ENCODE measurements around the gene SNRPA1. TPM values are rescaled to one million over a fixed set of nuclear protein-coding genes. Genes with fewer than 3 reads are reported as not detected.
A peak's percentile ranks its signal among the peaks of the same experiment; 100 is the strongest.

Gene SNRPA1
- total RNA-seq, 2 experiments from 2014 or later: 214 to 222 TPM

GRCh38 chr15:101276501-101277037 lies 18.5 kb downstream of the SNRPA1 start:
- H3K27ac ChIP-seq (ENCODE audit: low read depth in 1 of 2, low read length in 2 of 2): peak overlapping the region; percentile 56 to 58
- H3K9me3 Mint-ChIP-seq: no peaks in the 10 kb centered on the region
- TF ChIP-seq CTCF (IDR thresholded peaks at IDR 0.05): no peak
- H3K4me1 ChIP-seq (ENCODE audit: insufficient read depth, low read length): peaks cover 23% of the 10 kb centered on the region
- peaks cover 79% of the 10 kb centered on the region for H3K36me3 Mint-ChIP-seq (ENCODE audit: low read depth)
- CTCF ChIA-PET: interaction anchor here (0.7 to 1.0 kb wide), 2 partner anchors 9 to 12 kb away, joined by 3 read pairs; no protein-coding TSS in a partner anchor
- H3K27me3 Mint-ChIP-seq: no peaks in the 10 kb centered on the region
- H3K9me3 ChIP-seq (ENCODE audit: control insufficient read depth in 1 of 2, insufficient read depth in 1 of 2, low read length in 2 of 2): no peaks in the 10 kb centered on the region
- H3K4me1 Mint-ChIP-seq (ENCODE audit: low read depth): peaks cover 24% of the 10 kb centered on the region
- peak overlapping the region; percentile 97 for H3K4me3 Mint-ChIP-seq
- intact Hi-C loops (cut with DNase I, micrococcal nuclease): loop anchor here (1.0 to 10.0 kb wide), 7 partner anchors 18 to 932 kb away; partner anchors contain the start of genes ADAMTS17 (in 1 of the 2), ASB7 (in 1 of the 2), CHSY1 (in 1 of the 2) and LINS1 (in 1 of the 2)
- DNase-seq (peak in 3 of 14 experiments; percentile 32 to 52 (median 36)), ATAC-seq (ENCODE audit: poor library complexity) (peak; percentile 2)
- POLR2A ChIA-PET: no interaction called here
- H3K27me3 ChIP-seq (ENCODE audit: control insufficient read depth in 1 of 2, insufficient read depth in 2 of 2, low read length in 2 of 2): no peaks in the 10 kb centered on the region
- H3K27ac Mint-ChIP-seq: peak overlapping the region; percentile 95
- H3K4me3 ChIP-seq (ENCODE audit: low read length): peak overlapping the region; percentile 92
- H3K36me3 ChIP-seq (ENCODE audit: insufficient read depth, low read length): peaks cover 55% of the 10 kb centered on the region

GRCh38 chr15:101275018-101275417 lies 20.0 kb downstream of the SNRPA1 start:
- peak overlapping the region; percentile 73 for H3K4me3 Mint-ChIP-seq
- ATAC-seq (ENCODE audit: poor library complexity) (no peak), DNase-seq (no peak)
- peaks cover 78% of the 10 kb centered on the region for H3K36me3 Mint-ChIP-seq (ENCODE audit: low read depth)
- H3K9me3 Mint-ChIP-seq: no peaks in the 10 kb centered on the region
- no peaks in the 10 kb centered on the region for H3K27me3 ChIP-seq (ENCODE audit: control insufficient read depth in 1 of 2, insufficient read depth in 2 of 2, low read length in 2 of 2)
- ChIA-PET POLR2A (interaction anchor here (1.2 to 1.7 kb wide), 2 partner anchors 21 to 24 kb away, joined by 3 to 4 read pairs; no protein-coding TSS in a partner anchor), CTCF (interaction anchor here (1.1 kb wide), 1 partner anchor 17 kb away, joined by 3 read pairs; no protein-coding TSS in a partner anchor)
- intact Hi-C loops (cut with DNase I, micrococcal nuclease): loop anchor here in 1 of 2 experiments (5.0 to 10.0 kb wide), 3 partner anchors 377 to 930 kb away; partner anchors contain the start of genes ADAMTS17, ASB7, LINS1 and TM2D3
- H3K27me3 Mint-ChIP-seq: no peaks in the 10 kb centered on the region
- peaks cover 23% of the 10 kb centered on the region for H3K4me1 ChIP-seq (ENCODE audit: insufficient read depth, low read length)
- no peak overlapping the region for H3K27ac Mint-ChIP-seq
- no peak for TF ChIP-seq CTCF (IDR thresholded peaks at IDR 0.05)
- H3K4me3 ChIP-seq (ENCODE audit: low read length): no peak overlapping the region
- H3K27ac ChIP-seq (ENCODE audit: low read depth in 1 of 2, low read length in 2 of 2): no peak overlapping the region
- peaks cover 54% of the 10 kb centered on the region for H3K36me3 ChIP-seq (ENCODE audit: insufficient read depth, low read length)
- peaks cover 24% of the 10 kb centered on the region for H3K4me1 Mint-ChIP-seq (ENCODE audit: low read depth)
- no peaks in the 10 kb centered on the region for H3K9me3 ChIP-seq (ENCODE audit: control insufficient read depth in 1 of 2, insufficient read depth in 1 of 2, low read length in 2 of 2)

- CTCF ChIA-PET: interaction anchor here (1.7 kb wide), 1 partner anchor 15 kb away, joined by 3 read pairs; no protein-coding TSS in a partner anchor
- no peak overlapping the region for H3K4me3 Mint-ChIP-seq
- H3K36me3 ChIP-seq (ENCODE audit: insufficient read depth, low read length): peaks cover 53% of the 10 kb centered on the region
Observed at GRCh38 chr15:101273534-101273933, 21.5 kb downstream of the SNRPA1 start.

More at GRCh38 chr15:101273534-101273933, 21.5 kb downstream of the SNRPA1 start:
- no peaks in the 10 kb centered on the region for H3K27me3 ChIP-seq (ENCODE audit: control insufficient read depth in 1 of 2, insufficient read depth in 2 of 2, low read length in 2 of 2)
- peaks cover 21% of the 10 kb centered on the region for H3K4me1 Mint-ChIP-seq (ENCODE audit: low read depth)
- ATAC-seq (ENCODE audit: poor library complexity) (no peak), DNase-seq (no peak)
- H3K27ac Mint-ChIP-seq: peak overlapping the region; percentile 3
- TF ChIP-seq CTCF (IDR thresholded peaks at IDR 0.05): no peak
- no peak overlapping the region for H3K4me3 ChIP-seq (ENCODE audit: low read length)
- peaks cover 23% of the 10 kb centered on the region for H3K4me1 ChIP-seq (ENCODE audit: insufficient read depth, low read length)
- H3K27ac ChIP-seq (ENCODE audit: low read depth in 1 of 2, low read length in 2 of 2): no peak overlapping the region
- POLR2A ChIA-PET: interaction anchor here (1.7 kb wide), 1 partner anchor 22 kb away, joined by 3 read pairs; no protein-coding TSS in a partner anchor
- H3K9me3 ChIP-seq (ENCODE audit: control insufficient read depth in 1 of 2, insufficient read depth in 1 of 2, low read length in 2 of 2): no peaks in the 10 kb centered on the region
- no peaks in the 10 kb centered on the region for H3K9me3 Mint-ChIP-seq
- H3K27me3 Mint-ChIP-seq: no peaks in the 10 kb centered on the region
- H3K36me3 Mint-ChIP-seq (ENCODE audit: low read depth): peaks cover 85% of the 10 kb centered on the region
- intact Hi-C loops (cut with DNase I, micrococcal nuclease): loop anchor here in 1 of 2 experiments (10.0 kb wide), 1 partner anchor 929 kb away; the partner anchor contains the start of gene ADAMTS17
